ENCODE measurements around the gene TMEM220.
"Not testable (repeated sequence)": the region's sequence is repeated elsewhere in the genome, so short reads cannot be mapped to it uniquely, and the experiment has no call there.

TMEM220 gene

DNA sequence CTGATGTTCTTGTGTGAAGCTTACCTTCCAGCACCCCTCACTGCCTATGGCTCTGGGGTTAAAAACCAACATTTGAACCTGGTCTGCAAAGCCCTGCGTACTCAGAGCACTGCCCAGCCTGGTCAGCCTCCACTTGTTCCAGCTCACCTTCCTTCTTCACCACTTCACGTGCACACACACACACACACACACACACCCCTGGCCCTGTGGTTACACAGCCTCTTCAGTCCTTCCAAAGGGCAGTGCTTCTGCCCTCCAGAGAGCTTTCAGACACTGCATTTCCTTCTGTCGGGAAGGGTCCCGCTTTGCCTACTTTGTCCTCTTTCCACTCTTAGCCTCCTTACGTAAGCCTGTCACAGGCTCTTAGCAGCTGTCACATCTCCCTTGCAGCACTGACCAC, 9.6 kb upstream of the TMEM220 start:
- TF ChIP-seq, protein P1, sequence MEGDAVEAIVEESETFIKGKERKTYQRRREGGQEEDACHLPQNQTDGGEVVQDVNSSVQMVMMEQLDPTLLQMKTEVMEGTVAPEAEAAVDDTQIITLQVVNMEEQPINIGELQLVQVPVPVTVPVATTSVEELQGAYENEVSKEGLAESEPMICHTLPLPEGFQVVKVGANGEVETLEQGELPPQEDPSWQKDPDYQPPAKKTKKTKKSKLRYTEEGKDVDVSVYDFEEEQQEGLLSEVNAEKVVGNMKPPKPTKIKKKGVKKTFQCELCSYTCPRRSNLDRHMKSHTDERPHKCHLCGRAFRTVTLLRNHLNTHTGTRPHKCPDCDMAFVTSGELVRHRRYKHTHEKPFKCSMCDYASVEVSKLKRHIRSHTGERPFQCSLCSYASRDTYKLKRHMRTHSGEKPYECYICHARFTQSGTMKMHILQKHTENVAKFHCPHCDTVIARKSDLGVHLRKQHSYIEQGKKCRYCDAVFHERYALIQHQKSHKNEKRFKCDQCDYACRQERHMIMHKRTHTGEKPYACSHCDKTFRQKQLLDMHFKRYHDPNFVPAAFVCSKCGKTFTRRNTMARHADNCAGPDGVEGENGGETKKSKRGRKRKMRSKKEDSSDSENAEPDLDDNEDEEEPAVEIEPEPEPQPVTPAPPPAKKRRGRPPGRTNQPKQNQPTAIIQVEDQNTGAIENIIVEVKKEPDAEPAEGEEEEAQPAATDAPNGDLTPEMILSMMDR (conservative IDR thresholded peaks at IDR 0.05; ENCODE audit: low read depth, low read length), result no peak
- no peak for DNase-seq (ENCODE audit: low read depth)
- no peak overlapping the region for H3K4me3 ChIP-seq (ENCODE audit: low read depth, low read length)

GRCh38 chr17:10738521-10739258, 8.9 kb upstream of the TMEM220 start:
- TF ChIP-seq, protein P1 (conservative IDR thresholded peaks at IDR 0.05; ENCODE audit: low read depth, low read length), result no peak
- no peak overlapping the region for H3K4me3 ChIP-seq (ENCODE audit: low read depth, low read length)
- DNase-seq (ENCODE audit: low read depth), result no peak

DNA sequence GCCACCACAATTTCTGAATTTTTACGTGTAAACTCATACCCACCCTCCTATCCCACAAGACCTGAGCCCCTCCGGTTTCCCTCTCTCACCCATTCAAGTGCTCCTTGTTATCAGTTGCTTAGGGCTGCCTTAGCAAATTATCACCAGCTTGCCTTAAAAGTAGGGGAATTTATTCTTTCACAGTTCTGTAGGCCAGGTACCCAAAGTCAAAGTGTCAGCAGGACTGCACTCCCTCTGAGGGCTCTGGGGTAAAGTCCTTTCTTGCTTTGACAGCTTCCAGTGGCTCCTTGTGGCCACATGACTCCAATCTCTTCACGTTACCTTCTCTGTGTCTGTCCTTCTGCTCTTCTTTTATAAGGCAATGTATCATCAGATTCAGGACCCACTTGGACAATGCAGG, 7.9 kb upstream of the TMEM220 start:
- TF ChIP-seq, protein P1 (conservative IDR thresholded peaks at IDR 0.05; ENCODE audit: low read depth, low read length), result no peak
- DNase-seq (ENCODE audit: low read depth), result no peak

GRCh38 chr17:10737168-10737622, 7.4 kb upstream of the TMEM220 start:
- peak; percentile 76 for DNase-seq (ENCODE audit: low read depth)
- H3K4me3 ChIP-seq (ENCODE audit: low read depth, low read length), result no peak overlapping the region
- TF ChIP-seq, protein P1 (conservative IDR thresholded peaks at IDR 0.05; ENCODE audit: low read depth, low read length), result peak; percentile 91

More for the DNA sequence above, 7.9 kb upstream of the TMEM220 start:
- no peak overlapping the region for H3K4me3 ChIP-seq (ENCODE audit: low read depth, low read length)

DNA sequence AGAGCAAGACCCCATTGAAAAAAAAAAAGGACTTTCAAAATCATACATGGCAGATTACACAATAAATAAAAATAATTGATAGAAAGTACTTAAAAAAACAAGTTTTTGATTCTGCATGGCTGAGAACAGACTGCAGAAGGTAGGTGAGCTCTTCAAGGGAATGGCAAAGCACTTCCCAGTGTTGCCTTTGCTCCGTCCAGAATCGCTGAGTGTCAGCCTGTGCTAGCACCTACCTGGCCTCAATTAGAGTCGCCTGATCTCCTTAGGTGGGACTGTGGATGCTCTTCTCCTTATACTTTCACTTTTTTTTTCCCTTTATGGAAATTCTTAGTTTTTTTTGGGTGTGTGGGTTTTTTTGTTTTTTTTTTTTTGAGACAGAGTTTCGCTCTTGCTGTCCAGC, 6.0 kb upstream of the TMEM220 start:
- TF ChIP-seq, protein P1 (conservative IDR thresholded peaks at IDR 0.05; ENCODE audit: low read depth, low read length), result no peak
- no peak for DNase-seq (ENCODE audit: low read depth)
- no peak overlapping the region for H3K4me3 ChIP-seq (ENCODE audit: low read depth, low read length)

DNA sequence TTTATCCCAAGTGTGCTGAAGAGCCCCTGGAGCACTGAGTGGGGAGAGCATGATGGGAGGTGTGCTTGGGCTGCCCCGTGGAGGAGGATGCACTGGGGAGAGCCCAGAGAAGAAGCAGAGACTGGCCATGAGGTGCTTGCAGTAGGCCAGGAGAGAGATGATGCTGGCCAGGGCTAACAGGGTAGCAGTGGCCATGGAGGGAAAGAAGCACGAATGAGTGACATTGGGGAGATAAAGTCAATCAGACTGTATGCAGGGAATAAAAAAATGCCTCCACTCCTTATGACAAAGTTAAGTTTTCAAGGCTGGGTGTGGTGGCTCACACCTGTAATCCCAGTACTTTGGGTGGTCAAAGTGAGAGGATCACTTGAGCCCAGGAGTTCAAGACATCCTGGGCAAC, 5.4 kb upstream of the TMEM220 start:
- DNase-seq (ENCODE audit: low read depth), result no peak
- H3K4me3 ChIP-seq (ENCODE audit: low read depth, low read length), result no peak overlapping the region
- TF ChIP-seq, protein P1 (conservative IDR thresholded peaks at IDR 0.05; ENCODE audit: low read depth, low read length), result no peak

- H3K4me3 ChIP-seq (ENCODE audit: low read depth, low read length), result no peak overlapping the region
- DNase-seq (ENCODE audit: low read depth), result no peak
- TF ChIP-seq, protein P1 (conservative IDR thresholded peaks at IDR 0.05; ENCODE audit: low read depth, low read length), result no peak
Observed at GRCh38 chr17:10733666-10734065, 3.8 kb upstream of the TMEM220 start.

DNA sequence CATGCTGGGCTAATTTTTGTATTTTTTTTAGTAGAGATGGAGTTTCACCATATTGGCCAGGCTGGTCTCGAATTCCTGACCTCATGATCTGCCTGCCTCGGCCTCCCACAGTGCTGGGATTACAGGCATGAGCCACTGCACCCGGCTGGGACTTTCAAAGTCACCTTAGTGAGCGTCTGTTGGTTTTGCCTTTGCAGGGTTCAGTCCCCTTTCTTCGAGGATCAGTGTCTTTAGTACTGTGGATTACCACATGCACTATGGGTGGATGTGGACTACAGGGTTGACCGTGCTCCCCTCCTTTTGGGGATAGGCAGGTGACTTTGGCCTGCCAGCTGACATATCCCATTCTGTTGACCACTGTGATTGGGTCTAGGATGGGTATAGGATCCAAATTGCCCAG, 2.3 kb upstream of the TMEM220 start:
- not testable (repeated sequence) for H3K4me3 ChIP-seq (ENCODE audit: low read depth, low read length); DNase-seq (ENCODE audit: low read depth)

All from choroid plexus epithelial cell (primary cell).